DOHH2 (cell line): ENCODE measurements around the gene MACROD2.

Experiments used
- H3F3A ChIP-seq: fragments of 200-600 bp; sonication (generic), shearing (Covaris generic); 2 replicates; pipeline ENCODE4 v1.6.0; 2016; ENCODE audit warnings: antibody characterized with exemption, mild to moderate bottlenecking; ENCODE audit not compliant: control insufficient read depth, insufficient read depth
- H3K27ac ChIP-seq: fragments of 200-600 bp; sonication (generic); 2 replicates; pipeline ENCODE4 v1.5.1; 2014; ENCODE audit warnings: low read depth, mild to moderate bottlenecking, low read length, moderate library complexity
- H3K27me3 ChIP-seq: fragments of 200-600 bp; sonication (generic); 2 replicates; pipeline ENCODE4 v1.6.1; 2014; ENCODE audit warnings: mild to moderate bottlenecking, low read length, mixed read lengths; ENCODE audit not compliant: control insufficient read depth
- H3K36me3 ChIP-seq: fragments of 200-600 bp; sonication (generic); 2 replicates; pipeline ENCODE4 v1.6.1; 2014; ENCODE audit warnings: mild to moderate bottlenecking, low read length, moderate library complexity, mixed read lengths; ENCODE audit not compliant: control insufficient read depth
- H3K4me1 ChIP-seq: fragments of 200-600 bp; sonication (generic); 2 replicates; pipeline ENCODE4 v1.6.1; 2014; ENCODE audit warnings: mild to moderate bottlenecking, low read length, mixed read lengths; ENCODE audit not compliant: control insufficient read depth
- H3K4me2 ChIP-seq: fragments of 200-600 bp; sonication (generic); 2 replicates; pipeline ENCODE4 v1.6.0; 2014; ENCODE audit warnings: mild to moderate bottlenecking, low read length, moderate library complexity
- H3K4me3 ChIP-seq: fragments of 200-600 bp; sonication (generic); 2 replicates; pipeline ENCODE4 v1.5.1; 2014; ENCODE audit warnings: mild to moderate bottlenecking, low read length, mixed read lengths
- H3K79me2 ChIP-seq: fragments of 200-600 bp; sonication (generic); 2 replicates; pipeline ENCODE4 v1.6.1; 2014; ENCODE audit warnings: mild to moderate bottlenecking, low read length, mixed read lengths; ENCODE audit not compliant: control insufficient read depth
- H3K9me2 ChIP-seq: fragments of 200-600 bp; sonication (generic); replicated peaks from 2 replicates; pipeline ENCODE4 v1.6.1; 2014; ENCODE audit warnings: mild to moderate bottlenecking, low read length, mixed read lengths; ENCODE audit not compliant: control insufficient read depth
- H3K9me3 ChIP-seq: fragments of 200-600 bp; sonication (generic); 2 replicates; pipeline ENCODE4 v1.6.1; 2014; ENCODE audit warnings: antibody characterized with exemption, low read length, mixed read lengths; ENCODE audit not compliant: control insufficient read depth, insufficient read depth
- H4K20me1 ChIP-seq: fragments of 200-600 bp; sonication (generic); 2 replicates; pipeline ENCODE4 v1.6.0; 2014; ENCODE audit warnings: low read depth, mild to moderate bottlenecking, antibody characterized with exemption, low read length, moderate library complexity; ENCODE audit not compliant: control insufficient read depth, insufficient read depth
- CTCF ChIP-seq: fragments of 200-600 bp; sonication (generic); IDR thresholded peaks from one replicate; pipeline ENCODE4 v1.5.1; 2014; ENCODE audit warnings: antibody characterized with exemption, mild to moderate bottlenecking, low read depth, low read length; ENCODE audit not compliant: poor library complexity, severe bottlenecking
- EZH2phosphoT487 ChIP-seq: fragments of 200-600 bp; sonication (generic); IDR thresholded peaks from 2 replicates; pipeline ENCODE4 v1.6.1; 2017; ENCODE audit warnings: borderline replicate concordance, mild to moderate bottlenecking, antibody characterized with exemption, low read length, moderate library complexity, mixed read lengths

The MACROD2 gene

GRCh38 chr20:14677455-14677854 is 682.1 kb downstream of the MACROD2 start:
- Histone ChIP-seq H3K79me2 (no peaks in the 10 kb centered on the region), H3K27me3 (no peaks in the 10 kb centered on the region), H3K36me3 (no peaks in the 10 kb centered on the region), H3K9me2 (no peaks in the 10 kb centered on the region), H3K4me1 (no peaks in the 10 kb centered on the region), H3K27ac (no peak overlapping the region), H3K9me3 (no peaks in the 10 kb centered on the region), H4K20me1 (no peaks in the 10 kb centered on the region), H3K4me3 (no peak overlapping the region), H3F3A (no peaks in the 10 kb centered on the region), H3K4me2 (no peak overlapping the region)
- no peak for TF ChIP-seq CTCF
- TF ChIP-seq EZH2phosphoT487: no peak

GRCh38 chr20:14685183-14685582 is 689.9 kb downstream of the MACROD2 start:
- Histone ChIP-seq H3K27me3 (no peaks in the 10 kb centered on the region), H3K9me2 (no peaks in the 10 kb centered on the region), H4K20me1 (no peaks in the 10 kb centered on the region), H3K9me3 (no peaks in the 10 kb centered on the region), H3F3A (no peaks in the 10 kb centered on the region), H3K27ac (no peak overlapping the region), H3K79me2 (no peaks in the 10 kb centered on the region), H3K4me3 (no peak overlapping the region), H3K4me1 (no peaks in the 10 kb centered on the region), H3K36me3 (no peaks in the 10 kb centered on the region), H3K4me2 (no peak overlapping the region)
- TF ChIP-seq CTCF (no peak), EZH2phosphoT487 (no peak)

GRCh38 chr20:14687313-14687712 is 692.0 kb downstream of the MACROD2 start:
- Histone ChIP-seq H3F3A (no peaks in the 10 kb centered on the region), H3K27me3 (no peaks in the 10 kb centered on the region), H3K79me2 (no peaks in the 10 kb centered on the region), H3K4me3 (no peak overlapping the region), H3K9me2 (no peaks in the 10 kb centered on the region), H4K20me1 (no peaks in the 10 kb centered on the region), H3K4me1 (no peaks in the 10 kb centered on the region), H3K27ac (no peak overlapping the region), H3K4me2 (no peak overlapping the region), H3K9me3 (no peaks in the 10 kb centered on the region), H3K36me3 (no peaks in the 10 kb centered on the region)
- TF ChIP-seq CTCF: no peak
- TF ChIP-seq EZH2phosphoT487: no peak

GRCh38 chr20:14688005-14688404 is 692.7 kb downstream of the MACROD2 start:
- Histone ChIP-seq H3K4me1 (no peaks in the 10 kb centered on the region), H3K27ac (no peak overlapping the region), H3K36me3 (no peaks in the 10 kb centered on the region), H3K27me3 (no peaks in the 10 kb centered on the region), H3K9me2 (no peaks in the 10 kb centered on the region), H3F3A (no peaks in the 10 kb centered on the region), H4K20me1 (no peaks in the 10 kb centered on the region), H3K9me3 (no peaks in the 10 kb centered on the region), H3K4me2 (no peak overlapping the region), H3K4me3 (no peak overlapping the region), H3K79me2 (no peaks in the 10 kb centered on the region)
- TF ChIP-seq CTCF: no peak
- no peak for TF ChIP-seq EZH2phosphoT487
